ENCODE measurements around the gene MRPL44. TPM values are rescaled to one million over a fixed set of nuclear protein-coding genes. Genes with fewer than 3 reads are reported as not detected.

MRPL44 gene
- total and polyA plus RNA-seq, 2 of the 13 experiments (the other 11 are each of a cell fraction or from before 2014, with no cell fraction given): 38.4 to 78.0 TPM

DNA sequence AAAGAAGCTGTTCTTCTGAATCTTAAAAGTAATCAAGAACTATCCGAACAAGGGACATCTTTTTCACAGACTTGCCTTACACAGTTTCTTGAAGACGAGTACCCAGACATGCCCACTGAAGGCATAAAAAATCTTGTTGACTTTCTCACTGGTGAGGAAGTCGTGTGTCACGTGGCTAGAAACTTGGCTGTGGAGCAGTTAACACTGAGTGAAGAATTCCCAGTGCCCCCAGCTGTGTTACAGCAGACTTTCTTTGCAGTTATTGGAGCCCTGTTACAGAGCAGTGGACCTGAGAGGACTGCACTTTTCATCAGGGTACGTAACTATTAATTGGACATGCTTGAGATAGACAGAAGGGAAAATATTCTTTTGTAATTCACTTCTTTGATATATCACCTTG, 2.4 kb downstream of the MRPL44 start (continued):
- TF ChIP-seq, protein P1, sequence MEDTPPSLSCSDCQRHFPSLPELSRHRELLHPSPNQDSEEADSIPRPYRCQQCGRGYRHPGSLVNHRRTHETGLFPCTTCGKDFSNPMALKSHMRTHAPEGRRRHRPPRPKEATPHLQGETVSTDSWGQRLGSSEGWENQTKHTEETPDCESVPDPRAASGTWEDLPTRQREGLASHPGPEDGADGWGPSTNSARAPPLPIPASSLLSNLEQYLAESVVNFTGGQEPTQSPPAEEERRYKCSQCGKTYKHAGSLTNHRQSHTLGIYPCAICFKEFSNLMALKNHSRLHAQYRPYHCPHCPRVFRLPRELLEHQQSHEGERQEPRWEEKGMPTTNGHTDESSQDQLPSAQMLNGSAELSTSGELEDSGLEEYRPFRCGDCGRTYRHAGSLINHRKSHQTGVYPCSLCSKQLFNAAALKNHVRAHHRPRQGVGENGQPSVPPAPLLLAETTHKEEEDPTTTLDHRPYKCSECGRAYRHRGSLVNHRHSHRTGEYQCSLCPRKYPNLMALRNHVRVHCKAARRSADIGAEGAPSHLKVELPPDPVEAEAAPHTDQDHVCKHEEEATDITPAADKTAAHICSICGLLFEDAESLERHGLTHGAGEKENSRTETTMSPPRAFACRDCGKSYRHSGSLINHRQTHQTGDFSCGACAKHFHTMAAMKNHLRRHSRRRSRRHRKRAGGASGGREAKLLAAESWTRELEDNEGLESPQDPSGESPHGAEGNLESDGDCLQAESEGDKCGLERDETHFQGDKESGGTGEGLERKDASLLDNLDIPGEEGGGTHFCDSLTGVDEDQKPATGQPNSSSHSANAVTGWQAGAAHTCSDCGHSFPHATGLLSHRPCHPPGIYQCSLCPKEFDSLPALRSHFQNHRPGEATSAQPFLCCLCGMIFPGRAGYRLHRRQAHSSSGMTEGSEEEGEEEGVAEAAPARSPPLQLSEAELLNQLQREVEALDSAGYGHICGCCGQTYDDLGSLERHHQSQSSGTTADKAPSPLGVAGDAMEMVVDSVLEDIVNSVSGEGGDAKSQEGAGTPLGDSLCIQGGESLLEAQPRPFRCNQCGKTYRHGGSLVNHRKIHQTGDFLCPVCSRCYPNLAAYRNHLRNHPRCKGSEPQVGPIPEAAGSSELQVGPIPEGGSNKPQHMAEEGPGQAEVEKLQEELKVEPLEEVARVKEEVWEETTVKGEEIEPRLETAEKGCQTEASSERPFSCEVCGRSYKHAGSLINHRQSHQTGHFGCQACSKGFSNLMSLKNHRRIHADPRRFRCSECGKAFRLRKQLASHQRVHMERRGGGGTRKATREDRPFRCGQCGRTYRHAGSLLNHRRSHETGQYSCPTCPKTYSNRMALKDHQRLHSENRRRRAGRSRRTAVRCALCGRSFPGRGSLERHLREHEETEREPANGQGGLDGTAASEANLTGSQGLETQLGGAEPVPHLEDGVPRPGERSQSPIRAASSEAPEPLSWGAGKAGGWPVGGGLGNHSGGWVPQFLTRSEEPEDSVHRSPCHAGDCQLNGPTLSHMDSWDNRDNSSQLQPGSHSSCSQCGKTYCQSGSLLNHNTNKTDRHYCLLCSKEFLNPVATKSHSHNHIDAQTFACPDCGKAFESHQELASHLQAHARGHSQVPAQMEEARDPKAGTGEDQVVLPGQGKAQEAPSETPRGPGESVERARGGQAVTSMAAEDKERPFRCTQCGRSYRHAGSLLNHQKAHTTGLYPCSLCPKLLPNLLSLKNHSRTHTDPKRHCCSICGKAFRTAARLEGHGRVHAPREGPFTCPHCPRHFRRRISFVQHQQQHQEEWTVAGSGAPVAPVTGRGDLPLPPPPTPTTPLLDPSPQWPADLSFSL (CRISPR knock-in tag; IDR thresholded peaks at IDR 0.05): no peak

DNA sequence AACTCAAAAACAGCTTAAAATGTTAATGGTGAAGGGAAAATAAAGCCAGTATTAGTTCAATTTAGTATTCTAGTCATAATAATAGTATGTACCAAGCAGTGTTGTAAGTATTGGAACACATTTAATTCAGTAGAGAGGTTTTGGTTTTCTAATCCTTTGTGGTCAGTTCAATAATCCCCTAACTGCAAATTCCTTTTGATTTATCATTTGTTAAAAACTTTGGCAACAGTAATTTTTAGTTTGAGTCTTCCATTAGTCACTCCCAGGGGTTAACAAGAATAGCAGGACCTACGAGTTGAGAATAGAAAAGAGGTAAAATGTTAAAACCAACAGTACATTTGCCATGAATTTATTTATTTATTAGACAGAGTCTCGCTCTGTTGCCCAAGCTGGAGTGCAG, 10.7 kb downstream of the MRPL44 start:
- CTCF ChIA-PET (ENCODE audit: low intra/inter-chr PET ratio, low total read pairs): no interaction called here
- Histone ChIP-seq H3K9me3 (ENCODE audit: low read length) (no peaks in the 10 kb centered on the region), H3K4me2 (ENCODE audit: low read depth, low read length) (no peak overlapping the region), H3K27ac (ENCODE audit: extremely low read length, insufficient read depth, low read length) (no peak overlapping the region), H3K9ac (ENCODE audit: insufficient read depth, low read depth, low read length) (no peak overlapping the region), H3K79me2 (ENCODE audit: insufficient read depth, low read length) (peaks cover 11% of the 10 kb centered on the region), H3K27me3 (ENCODE audit: control insufficient read depth in 1 of 2, insufficient read depth in 2 of 2, low read length in 2 of 2) (no peaks in the 10 kb centered on the region), H3K4me1 (ENCODE audit: insufficient read depth, low read length) (peaks cover 15% of the 10 kb centered on the region), H4K20me1 (ENCODE audit: insufficient read depth, low read length) (no peaks in the 10 kb centered on the region), H2AFZ (ENCODE audit: low read length) (no peak overlapping the region), H3K4me3 (replicated peaks in 1 of 3; ENCODE audit: insufficient read depth in 1 of 3, low read depth in 2 of 3, low read length in 3 of 3) (no peak overlapping the region), H3K36me3 (replicated peaks in 1 of 2; ENCODE audit: control insufficient read depth in 1 of 2, insufficient read depth in 2 of 2, low read length in 2 of 2) (peaks cover 4 to 30% of the 10 kb centered on the region in 2 experiments; a peak in 4 of 5 replicates)
- in situ Hi-C loops (cut with HindIII; ENCODE audit: extremely low pct_ligation_motif_present, low pct_unique_long_range_greater_than_20kb): no loop called here
- TF ChIP-seq RBFOX2 (IDR thresholded peaks at IDR 0.05; ENCODE audit: low read depth, low read length) (0 out of 2 replicates have a peak, but pooled peaks have one; percentile 8), IKZF4 (CRISPR knock-in tag; IDR thresholded peaks at IDR 0.05; ENCODE audit: borderline replicate concordance, low read depth, not compliant biosample characterization) (no peak)
- no peak for DNase-seq (ENCODE audit: low spot score)
- ATAC-seq: no peak
- POLR2A ChIA-PET: no interaction called here
- no TSS peak for BruUV-seq (replicated peaks)
- intact Hi-C loops (cut with micrococcal nuclease; ENCODE audit: unreplicated experiment): no loop called here
- 96% methylated on average over 2 of the region's 2 CpGs for WGBS (ENCODE audit: low lambda C conversion rate)
- no peak for FAIRE-seq

All from HepG2 (cell line).